ENCODE data around the gene TMEM87B.

- TF ChIP-seq EZH2 (IDR thresholded peaks at IDR 0.05; ENCODE audit: insufficient read depth, poor library complexity, severe bottlenecking) (no peak), EZH2phosphoT487 (IDR thresholded peaks at IDR 0.05; ENCODE audit: insufficient read depth, low read depth) (no peak)
Measured at GRCh38 chr2:112162341-112162740, 107.3 kb downstream of the TMEM87B start.

Data from GM23248 (cell line).